Measurements from ENCODE around the gene RBMS3. TPM values are rescaled to one million over a fixed set of nuclear protein-coding genes. Genes with fewer than 3 reads are reported as not detected.
"Not testable (repeated sequence)": the region's sequence is repeated elsewhere in the genome, so short reads cannot be mapped to it uniquely, and the experiment has no call there.

RBMS3 gene
- total RNA-seq, 1 experiment from 2014 or later = 5.9 TPM

DNA sequence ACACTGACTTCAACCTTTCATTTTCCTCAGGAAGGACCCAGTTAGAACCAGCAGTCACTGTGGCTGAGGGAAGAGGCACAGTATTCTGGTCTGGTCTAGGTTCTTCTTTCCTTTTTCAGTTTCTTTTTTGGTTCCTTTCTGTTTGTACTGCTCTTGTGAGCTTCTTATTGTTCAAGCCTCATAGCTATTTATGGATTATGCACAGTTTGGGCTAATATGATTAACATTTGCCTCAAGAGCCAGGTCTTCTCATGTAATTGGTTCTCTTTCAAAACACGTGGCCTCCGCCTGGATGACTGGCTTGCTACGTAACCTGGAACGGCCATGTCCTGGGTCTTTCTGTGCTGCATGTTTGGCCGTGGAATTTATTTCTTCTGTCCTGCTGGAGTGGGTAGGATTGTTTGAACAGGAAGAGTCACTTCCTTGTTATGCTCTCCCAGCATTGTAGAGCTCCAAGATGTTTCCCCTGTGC lies 43.3 kb downstream of the RBMS3 start:
- CTCF ChIA-PET = no interaction called here

GRCh38 chr3:29326540-29326939 lies 45.7 kb downstream of the RBMS3 start:
- CTCF ChIA-PET = interaction anchor here (0.7 kb wide), 1 partner anchor 1442 kb away, joined by 7 read pairs; no protein-coding TSS in a partner anchor
- H3K27ac ChIP-seq (ENCODE audit: low read depth, low read length, poor library complexity, severe bottlenecking); H3K36me3 ChIP-seq (ENCODE audit: insufficient read depth, low read length, poor library complexity, severe bottlenecking); H3K27me3 ChIP-seq (replicated peaks; ENCODE audit: insufficient read depth, low read depth, low read length, poor library complexity); H3K9me3 ChIP-seq (ENCODE audit: low read depth, low read length, poor library complexity, severe bottlenecking); BruUV-seq (replicated peaks); intact Hi-C loops (cut with micrococcal nuclease; ENCODE audit: unreplicated experiment); POLR2A ChIA-PET (ENCODE audit: low non-redundant PET); H3K4me3 ChIP-seq (ENCODE audit: low read depth, low read length, poor library complexity, severe bottlenecking); DNase-seq (ENCODE audit: low spot score): not testable (repeated sequence)
- peaks cover 15% of the 10 kb centered on the region for H3K4me1 ChIP-seq (ENCODE audit: insufficient read depth, low read length, poor library complexity, severe bottlenecking)

More for the DNA sequence above, 43.3 kb downstream of the RBMS3 start:
- peak; percentile 45 for DNase-seq (ENCODE audit: low spot score)
- H3K4me1 ChIP-seq (ENCODE audit: insufficient read depth, low read length, poor library complexity, severe bottlenecking) = peaks cover 11% of the 10 kb centered on the region
- no peak for TF ChIP-seq EZH2 (IDR thresholded peaks at IDR 0.05; ENCODE audit: borderline replicate concordance, low read depth, low read length, poor library complexity, severe bottlenecking)
- TF ChIP-seq, protein P1, sequence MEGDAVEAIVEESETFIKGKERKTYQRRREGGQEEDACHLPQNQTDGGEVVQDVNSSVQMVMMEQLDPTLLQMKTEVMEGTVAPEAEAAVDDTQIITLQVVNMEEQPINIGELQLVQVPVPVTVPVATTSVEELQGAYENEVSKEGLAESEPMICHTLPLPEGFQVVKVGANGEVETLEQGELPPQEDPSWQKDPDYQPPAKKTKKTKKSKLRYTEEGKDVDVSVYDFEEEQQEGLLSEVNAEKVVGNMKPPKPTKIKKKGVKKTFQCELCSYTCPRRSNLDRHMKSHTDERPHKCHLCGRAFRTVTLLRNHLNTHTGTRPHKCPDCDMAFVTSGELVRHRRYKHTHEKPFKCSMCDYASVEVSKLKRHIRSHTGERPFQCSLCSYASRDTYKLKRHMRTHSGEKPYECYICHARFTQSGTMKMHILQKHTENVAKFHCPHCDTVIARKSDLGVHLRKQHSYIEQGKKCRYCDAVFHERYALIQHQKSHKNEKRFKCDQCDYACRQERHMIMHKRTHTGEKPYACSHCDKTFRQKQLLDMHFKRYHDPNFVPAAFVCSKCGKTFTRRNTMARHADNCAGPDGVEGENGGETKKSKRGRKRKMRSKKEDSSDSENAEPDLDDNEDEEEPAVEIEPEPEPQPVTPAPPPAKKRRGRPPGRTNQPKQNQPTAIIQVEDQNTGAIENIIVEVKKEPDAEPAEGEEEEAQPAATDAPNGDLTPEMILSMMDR (conservative IDR thresholded peaks at IDR 0.05; ENCODE audit: low read depth, low read length) = no peak
- no peaks in the 10 kb centered on the region for H3K36me3 ChIP-seq (ENCODE audit: insufficient read depth, low read length, poor library complexity, severe bottlenecking)
- H3K27ac ChIP-seq (ENCODE audit: low read depth, low read length, poor library complexity, severe bottlenecking) = peak overlapping the region; percentile 6
- intact Hi-C loops (cut with micrococcal nuclease; ENCODE audit: unreplicated experiment) = no loop called here
- no peaks in the 10 kb centered on the region for H3K9me3 ChIP-seq (ENCODE audit: low read depth, low read length, poor library complexity, severe bottlenecking)
- H3K27me3 ChIP-seq (replicated peaks; ENCODE audit: insufficient read depth, low read depth, low read length, poor library complexity) = no peaks in the 10 kb centered on the region
- H3K4me3 ChIP-seq (ENCODE audit: low read depth, low read length, poor library complexity, severe bottlenecking) = no peak overlapping the region
- POLR2A ChIA-PET (ENCODE audit: low non-redundant PET) = no interaction called here
- BruUV-seq (replicated peaks) = no TSS peak

- ChIA-PET CTCF (no interaction called here), POLR2A (ENCODE audit: low non-redundant PET) (no interaction called here)
- H3K9me3 ChIP-seq (ENCODE audit: low read depth, low read length, poor library complexity, severe bottlenecking) = no peaks in the 10 kb centered on the region
- no peak for DNase-seq (ENCODE audit: low spot score)
- H3K27me3 ChIP-seq (replicated peaks; ENCODE audit: insufficient read depth, low read depth, low read length, poor library complexity) = no peaks in the 10 kb centered on the region
- peaks cover 35% of the 10 kb centered on the region for H3K4me1 ChIP-seq (ENCODE audit: insufficient read depth, low read length, poor library complexity, severe bottlenecking)
- BruUV-seq (replicated peaks) = no TSS peak
- TF ChIP-seq, protein P1 (conservative IDR thresholded peaks at IDR 0.05; ENCODE audit: low read depth, low read length) = no peak
- TF ChIP-seq EZH2 (IDR thresholded peaks at IDR 0.05; ENCODE audit: borderline replicate concordance, low read depth, low read length, poor library complexity, severe bottlenecking) = no peak
- no peak overlapping the region for H3K4me3 ChIP-seq (ENCODE audit: low read depth, low read length, poor library complexity, severe bottlenecking)
- intact Hi-C loops (cut with micrococcal nuclease; ENCODE audit: unreplicated experiment) = no loop called here
- H3K27ac ChIP-seq (ENCODE audit: low read depth, low read length, poor library complexity, severe bottlenecking) = no peak overlapping the region
- no peaks in the 10 kb centered on the region for H3K36me3 ChIP-seq (ENCODE audit: insufficient read depth, low read length, poor library complexity, severe bottlenecking)
These were observed 49.4 kb downstream of the RBMS3 start for GRCh38 chr3:29329986-29330890.

Measured in A673 (cell line).